Cardiac fibroblast (primary cell): ENCODE results near the gene APOE.
"Not testable (repeated sequence)": the region's sequence is repeated elsewhere in the genome, so short reads cannot be mapped to it uniquely, and the experiment has no call there.

Experiments
- DNase-seq, 2 donors: peaks; one replicate each; pipeline versions ENCODE4 v3.0.0 to v3.0.0-alpha.2; 2010; ENCODE audit warnings: low read depth in 2 of 2
- H3K4me3 ChIP-seq, 2 donors: replicated peaks in 1 of 2; 1 replicate in 1 of 2; 2 replicates in 1 of 2; pipeline ENCODE4 v1.5.1; 2011; ENCODE audit warnings: low read depth in 2 of 2, low read length in 2 of 2, mild to moderate bottlenecking in 2 of 2, moderate library complexity in 1 of 2
- TF ChIP-seq, protein P1 (sequence below): IDR thresholded peaks from one replicate; pipeline ENCODE4 v1.5.1; 2011; ENCODE audit warnings: low read depth, mild to moderate bottlenecking, low read length, inconsistent platforms

APOE gene

GRCh38 chr19:44909775-44910174 lies 4.2 kb downstream of the APOE start:
- no peak overlapping the region for H3K4me3 ChIP-seq
- TF ChIP-seq, protein P1, sequence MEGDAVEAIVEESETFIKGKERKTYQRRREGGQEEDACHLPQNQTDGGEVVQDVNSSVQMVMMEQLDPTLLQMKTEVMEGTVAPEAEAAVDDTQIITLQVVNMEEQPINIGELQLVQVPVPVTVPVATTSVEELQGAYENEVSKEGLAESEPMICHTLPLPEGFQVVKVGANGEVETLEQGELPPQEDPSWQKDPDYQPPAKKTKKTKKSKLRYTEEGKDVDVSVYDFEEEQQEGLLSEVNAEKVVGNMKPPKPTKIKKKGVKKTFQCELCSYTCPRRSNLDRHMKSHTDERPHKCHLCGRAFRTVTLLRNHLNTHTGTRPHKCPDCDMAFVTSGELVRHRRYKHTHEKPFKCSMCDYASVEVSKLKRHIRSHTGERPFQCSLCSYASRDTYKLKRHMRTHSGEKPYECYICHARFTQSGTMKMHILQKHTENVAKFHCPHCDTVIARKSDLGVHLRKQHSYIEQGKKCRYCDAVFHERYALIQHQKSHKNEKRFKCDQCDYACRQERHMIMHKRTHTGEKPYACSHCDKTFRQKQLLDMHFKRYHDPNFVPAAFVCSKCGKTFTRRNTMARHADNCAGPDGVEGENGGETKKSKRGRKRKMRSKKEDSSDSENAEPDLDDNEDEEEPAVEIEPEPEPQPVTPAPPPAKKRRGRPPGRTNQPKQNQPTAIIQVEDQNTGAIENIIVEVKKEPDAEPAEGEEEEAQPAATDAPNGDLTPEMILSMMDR = no peak
- no peak for DNase-seq

GRCh38 chr19:44911896-44912295 lies 6.3 kb downstream of the APOE start:
- H3K4me3 ChIP-seq, DNase-seq: not testable (repeated sequence)

- H3K4me3 ChIP-seq = no peak overlapping the region
- TF ChIP-seq, protein P1 = no peak
- peak in 1 of 2 donors; percentile 81 for DNase-seq
Measured at GRCh38 chr19:44912854-44913253, 7.3 kb downstream of the APOE start.

DNA sequence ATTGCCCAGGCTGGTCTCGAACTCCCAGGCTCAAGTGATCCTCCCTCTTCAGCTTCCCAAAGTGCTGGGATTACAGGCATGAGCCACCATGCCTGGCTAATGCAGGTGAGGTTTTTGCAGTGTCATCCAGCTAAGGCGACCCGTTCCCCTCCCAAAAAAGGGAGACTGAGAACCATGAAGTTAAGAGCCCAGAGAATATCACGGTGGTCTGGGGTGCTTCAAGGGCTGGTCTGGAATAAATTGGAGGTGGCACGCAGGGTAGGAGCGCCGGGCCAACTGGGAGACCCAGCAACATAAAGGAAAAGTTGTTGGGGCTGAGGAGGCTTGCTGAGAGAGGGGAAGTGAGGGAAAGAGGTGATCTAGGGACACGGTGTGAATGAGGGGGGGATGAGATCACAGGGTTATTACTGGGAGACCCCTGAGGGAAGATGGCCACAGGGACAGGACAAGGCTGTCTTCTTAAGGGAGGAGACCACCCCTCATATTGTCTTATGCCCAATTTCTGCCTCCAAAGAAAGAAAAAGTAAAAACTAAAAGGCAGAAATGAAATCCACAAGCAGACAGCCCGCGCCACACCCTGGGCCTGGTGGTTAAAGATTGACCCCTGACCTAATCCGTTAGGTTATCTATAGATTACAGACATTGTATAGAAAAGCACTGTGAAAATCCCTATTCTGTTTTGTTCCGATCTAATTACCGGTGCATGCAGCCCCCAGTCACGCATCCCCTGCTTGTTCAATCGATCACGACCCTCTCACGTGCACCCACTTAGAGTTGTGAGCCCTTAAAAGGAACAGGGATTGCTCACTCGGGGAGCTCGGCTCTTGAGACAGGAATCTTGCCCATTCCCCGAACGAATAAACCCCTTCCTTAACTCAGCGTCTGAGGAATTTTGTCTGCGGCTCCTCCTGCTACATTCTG lies 8.2 kb downstream of the APOE start:
- not testable (repeated sequence) for H3K4me3 ChIP-seq

DNA sequence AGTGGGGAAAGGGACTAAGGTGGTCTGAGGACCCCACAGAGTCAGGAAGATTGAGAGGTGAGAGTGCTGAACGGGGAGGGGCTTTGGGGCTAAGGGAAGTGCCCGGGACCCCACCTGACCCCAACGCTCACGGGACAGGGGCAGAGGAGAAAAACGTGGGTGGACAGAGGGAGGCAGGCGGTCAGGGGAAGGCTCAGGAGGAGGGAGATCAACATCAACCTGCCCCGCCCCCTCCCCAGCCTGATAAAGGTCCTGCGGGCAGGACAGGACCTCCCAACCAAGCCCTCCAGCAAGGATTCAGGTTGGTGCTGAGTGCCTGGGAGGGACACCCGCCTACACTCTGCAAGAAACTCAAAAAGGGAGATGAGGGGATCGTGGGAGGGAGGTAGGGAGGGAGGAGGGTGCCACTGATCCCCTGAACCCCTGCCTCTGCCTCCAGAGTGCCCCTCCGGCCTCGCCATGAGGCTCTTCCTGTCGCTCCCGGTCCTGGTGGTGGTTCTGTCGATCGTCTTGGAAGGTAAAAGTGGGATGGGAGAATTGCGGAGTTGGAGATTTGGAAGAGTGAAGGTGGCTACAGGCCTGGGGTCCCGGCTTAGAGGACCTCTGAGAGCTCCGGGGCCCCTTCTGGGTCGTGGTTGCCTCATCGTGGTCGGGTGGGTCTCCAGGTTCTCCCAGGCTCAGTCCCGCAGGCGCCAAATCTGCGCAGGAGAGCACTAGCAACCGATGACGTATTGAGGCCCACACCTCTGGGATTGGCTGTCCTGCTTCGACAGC lies 9.0 kb downstream of the APOE start, which contains the start of gene APOC1:
Gene APOC1, plus strand, starts transcription at position 176 of the 774 bp plus-strand sequence. Its CDS starts 284 bp downstream, at position 460.
- peak; percentile 79 to 83 for DNase-seq
- peak within 1 kb of the TSS; percentile 42 to 53 for H3K4me3 ChIP-seq

More for the DNA sequence above, 8.2 kb downstream of the APOE start:
- not testable (repeated sequence) for DNase-seq

- no peak overlapping the region for H3K4me3 ChIP-seq
Measured at GRCh38 chr19:44924243-44924725, 18.7 kb downstream of the APOE start.

DNA sequence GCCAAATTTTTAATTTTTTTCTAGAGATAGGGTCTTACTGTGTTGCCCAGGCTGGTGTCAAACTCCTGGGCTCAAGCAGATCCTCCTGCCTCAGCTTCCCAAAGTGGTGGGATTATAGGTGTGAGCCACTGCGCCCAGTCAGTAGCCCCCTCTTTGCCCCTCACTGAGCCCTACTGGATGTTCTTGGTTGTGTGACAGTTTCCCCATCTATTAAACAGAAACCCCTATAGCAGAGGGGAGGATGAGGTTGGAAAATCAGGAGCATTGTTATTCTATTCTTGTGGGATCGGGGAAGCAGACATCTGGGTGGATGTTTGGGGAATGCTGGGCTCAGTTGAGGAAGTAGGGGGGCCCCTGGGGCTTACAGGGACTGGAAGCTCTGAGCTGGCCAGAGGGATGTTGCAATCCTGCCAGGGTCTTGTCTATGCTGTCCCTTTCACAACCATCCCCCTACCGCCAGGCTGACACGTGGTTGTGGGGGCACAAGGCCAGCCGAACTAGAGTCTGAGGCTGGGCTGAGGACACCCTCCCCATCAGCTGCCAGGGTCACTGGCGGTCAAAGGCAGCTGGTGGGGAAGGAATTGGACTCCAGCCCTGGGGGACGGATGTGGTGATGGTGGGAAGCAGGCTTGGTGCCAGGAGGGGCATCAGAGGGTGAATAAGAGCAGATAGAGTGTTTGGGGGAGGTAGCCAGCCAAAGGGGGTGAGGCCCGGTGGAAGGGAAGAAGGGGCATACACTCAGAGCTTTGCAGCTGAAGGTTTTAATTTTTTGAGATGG lies 19.7 kb downstream of the APOE start:
- TF ChIP-seq, protein P1 = no peak
- H3K4me3 ChIP-seq = no peak overlapping the region
- peak; percentile 70 to 95 for DNase-seq

More at GRCh38 chr19:44924243-44924725, 18.7 kb downstream of the APOE start:
- no peak for DNase-seq
- TF ChIP-seq, protein P1 = no peak

- not testable (repeated sequence) for H3K4me3 ChIP-seq, DNase-seq
Measured at GRCh38 chr19:44926245-44927077, 20.9 kb downstream of the APOE start.
